GM21515 (cell line): ENCODE data around the gene TCHHL1.

ENCODE experiments used
- ATAC-seq: cut with Tn5 transposase; IDR thresholded peaks from one replicate; pipeline ENCODE4 v1.9.1; 2021; ENCODE audit not compliant: unreplicated experiment

TCHHL1 gene

GRCh38 chr1:152089014-152089674 is at the start of gene TCHHL1:
TSS of gene TCHHL1 (minus strand) at chr1:152089064. CDS start at chr1:152088143, 921 bp downstream.
- no peak for ATAC-seq

GRCh38 chr1:152137215-152137614 is 48.4 kb upstream of the TCHHL1 start:
- no peak for ATAC-seq

- ATAC-seq = no peak
These were observed 41.3 kb upstream of the TCHHL1 start for GRCh38 chr1:152130186-152130585.

- ATAC-seq = no peak
These were observed 38.8 kb upstream of the TCHHL1 start for GRCh38 chr1:152127673-152128072.

GRCh38 chr1:152125834-152126443 is 37.1 kb upstream of the TCHHL1 start:
- ATAC-seq = no peak

GRCh38 chr1:152118915-152119314 is 30.1 kb upstream of the TCHHL1 start:
- ATAC-seq = no peak

- no peak for ATAC-seq
These were observed 26.5 kb upstream of the TCHHL1 start, which contains the start of gene TCHH for GRCh38 chr1:152115344-152115743. TSS of gene TCHH (minus strand) at chr1:152115444. CDS start at chr1:152114080, 1,364 bp downstream.

- no peak for ATAC-seq
These were observed 24.1 kb upstream of the TCHHL1 start for GRCh38 chr1:152112885-152113432.

GRCh38 chr1:152112101-152112884 is 23.4 kb upstream of the TCHHL1 start:
- ATAC-seq = no peak

GRCh38 chr1:152111515-152111968 is 22.7 kb upstream of the TCHHL1 start:
- no peak for ATAC-seq

- no peak for ATAC-seq
These were observed 22.1 kb upstream of the TCHHL1 start for GRCh38 chr1:152110860-152111514.

- no peak for ATAC-seq
These were observed 21.5 kb upstream of the TCHHL1 start for GRCh38 chr1:152110365-152110859.

GRCh38 chr1:152109998-152110294 is 21.1 kb upstream of the TCHHL1 start:
- ATAC-seq = no peak

- no peak for ATAC-seq
These were observed 20.6 kb upstream of the TCHHL1 start for GRCh38 chr1:152109231-152109997.

- ATAC-seq = no peak
These were observed 20.0 kb upstream of the TCHHL1 start for GRCh38 chr1:152108882-152109222.

- ATAC-seq = no peak
These were observed 19.4 kb upstream of the TCHHL1 start for GRCh38 chr1:152107984-152108881.

- no peak for ATAC-seq
These were observed 18.4 kb upstream of the TCHHL1 start for GRCh38 chr1:152107031-152107983.

- ATAC-seq = no peak
These were observed 16.0 kb upstream of the TCHHL1 start for GRCh38 chr1:152104854-152105253.
